Stimulated activated CD8-positive, alpha-beta memory T cell treated with anti-CD3 and anti-CD28 coated beads, Interleukin-12 subunit alpha, Interleukin-12 subunit beta, amount 100 ng/mL, for 1 hour (primary cell): ENCODE data around the gene CNKSR3.
"Not testable (repeated sequence)": the region's sequence is repeated elsewhere in the genome, so short reads cannot be mapped to it uniquely, and the experiment has no call there.

ENCODE experiments used
- DNase-seq: peaks from one replicate; pipeline ENCODE4 v3.0.0-alpha.2; 2020; ENCODE audit warnings: low read depth

CNKSR3 gene

DNA sequence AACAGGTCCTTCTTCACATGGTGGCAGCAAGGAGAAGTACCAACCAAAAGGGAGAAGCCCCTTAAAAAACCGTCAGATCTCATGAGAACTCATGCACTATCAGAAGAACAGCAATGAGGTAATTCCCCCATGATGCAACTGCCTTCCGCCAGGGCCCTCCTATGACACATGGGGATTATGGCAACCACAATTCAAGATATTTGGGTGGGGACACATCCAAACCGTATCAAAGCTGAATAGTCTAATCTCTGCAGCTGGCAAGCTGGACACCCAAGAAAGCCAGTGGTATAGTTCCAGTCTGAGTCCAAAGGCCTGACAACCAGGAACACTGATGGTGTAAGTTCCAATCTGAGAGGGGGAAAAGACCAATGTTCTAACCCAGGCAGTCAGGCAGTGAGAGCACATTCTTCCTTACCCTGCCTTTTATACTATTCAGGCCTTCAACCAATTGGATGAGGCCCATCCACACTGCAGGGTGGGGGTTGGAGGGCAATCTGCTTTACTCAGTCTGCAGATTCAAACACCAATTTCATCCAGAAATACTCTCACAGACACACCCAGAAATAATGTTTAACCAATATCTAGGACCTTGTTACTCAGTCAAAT is 17.9 kb upstream of the CNKSR3 start:
- no peak for DNase-seq

DNA sequence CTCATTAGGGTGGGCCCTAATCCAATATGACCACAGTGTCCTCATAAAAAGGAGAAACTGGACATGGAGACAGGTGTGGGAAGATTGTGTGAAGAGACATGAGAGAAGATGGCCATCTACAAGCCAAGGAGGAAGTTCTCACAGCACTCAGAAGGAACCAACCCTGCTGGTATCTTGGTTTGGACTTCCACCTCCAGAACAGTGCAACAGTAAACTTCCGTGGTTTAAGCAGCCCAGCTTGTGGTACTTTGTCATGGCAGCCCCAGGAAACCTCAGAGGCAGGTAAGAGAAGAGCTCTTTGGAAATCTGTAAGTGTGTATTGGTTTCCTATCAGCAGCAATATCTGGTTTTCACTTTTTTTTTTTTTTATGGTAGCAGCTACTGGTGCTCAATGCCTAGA is 16.5 kb upstream of the CNKSR3 start:
- no peak for DNase-seq

- DNase-seq = no peak
These were observed 12.1 kb upstream of the CNKSR3 start for GRCh38 chr6:154522576-154522975.

DNA sequence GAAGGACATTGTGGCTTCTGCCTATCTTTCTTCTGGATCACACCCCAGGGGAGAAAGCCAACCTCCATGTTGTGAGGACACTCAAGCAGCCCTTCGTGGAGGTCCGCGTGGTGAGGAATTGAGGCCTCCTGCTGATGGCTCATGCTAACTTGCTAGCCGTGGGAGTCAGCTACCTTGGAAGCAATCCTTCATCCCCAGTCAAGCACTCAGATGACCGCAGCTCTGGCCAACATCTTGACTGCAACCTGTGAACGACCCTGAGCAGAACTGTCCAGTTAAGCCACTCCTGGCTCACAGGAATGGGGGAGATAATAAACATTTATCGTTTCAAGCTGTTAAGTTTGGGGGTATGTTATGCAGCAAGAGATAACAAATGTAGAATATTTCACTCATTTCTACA is 10.9 kb upstream of the CNKSR3 start:
- no peak for DNase-seq

- DNase-seq = no peak
These were observed 9.8 kb upstream of the CNKSR3 start for GRCh38 chr6:154520280-154520679.

- DNase-seq = no peak
These were observed 7.9 kb upstream of the CNKSR3 start for GRCh38 chr6:154518396-154518795.

DNA sequence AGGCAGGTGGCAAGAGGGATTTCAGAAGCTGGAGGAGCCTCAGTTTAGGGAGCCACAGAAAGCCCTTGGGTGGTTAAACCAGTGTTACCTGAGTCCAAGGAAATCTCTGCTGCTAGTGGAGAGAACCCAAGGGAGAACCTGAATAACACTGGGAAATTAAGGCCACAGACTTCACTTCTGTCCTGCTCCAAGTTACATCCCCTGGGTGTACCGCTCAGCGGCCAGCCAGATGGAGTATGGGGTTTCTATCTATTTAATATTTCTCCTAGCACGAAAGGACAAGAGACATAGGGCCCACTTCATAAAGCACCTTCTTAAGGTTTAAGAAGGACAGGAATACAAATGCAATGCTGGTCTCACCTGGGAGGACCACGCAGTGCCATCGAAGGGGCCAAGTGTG is 5.8 kb upstream of the CNKSR3 start:
- DNase-seq = no peak

DNA sequence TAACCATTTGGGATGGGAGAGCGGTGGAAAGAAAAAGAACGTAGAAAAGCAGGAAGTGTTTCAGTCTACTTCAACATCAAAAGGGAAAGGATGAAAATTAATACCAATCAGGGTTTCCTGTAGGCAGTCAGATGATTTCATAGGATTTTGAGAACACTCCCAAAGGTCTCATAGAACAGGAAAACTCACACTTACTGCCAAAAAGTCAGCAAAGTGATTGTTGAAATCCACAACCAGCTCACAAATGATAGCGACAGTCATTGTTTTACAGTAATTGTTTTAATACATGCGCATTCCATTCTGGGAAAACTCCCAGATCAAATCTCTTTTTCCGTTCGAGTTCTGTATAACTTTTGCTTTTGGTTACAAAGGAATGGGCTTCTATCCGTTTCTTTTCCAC is 5.3 kb upstream of the CNKSR3 start:
- no peak for DNase-seq

GRCh38 chr6:154515076-154515475 is 4.6 kb upstream of the CNKSR3 start:
- not testable (repeated sequence) for DNase-seq

DNA sequence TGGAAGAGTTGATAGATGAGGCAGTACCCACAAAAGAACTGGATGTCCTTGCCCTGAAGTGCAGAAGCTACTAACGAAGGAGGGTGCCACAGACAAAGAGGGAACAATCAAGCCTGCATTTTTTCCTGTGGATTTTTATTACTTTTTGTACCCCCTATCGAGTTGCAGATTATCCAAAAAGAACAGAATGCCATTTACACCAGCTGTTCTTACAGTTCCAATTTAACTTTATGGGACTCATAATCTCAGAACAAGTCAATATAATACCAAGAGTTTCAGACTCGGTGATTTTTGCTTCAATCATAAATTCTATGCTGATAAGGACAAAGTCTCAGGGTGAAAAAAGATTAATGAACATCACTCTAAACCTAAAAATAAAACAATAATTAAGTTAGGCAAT is 4.0 kb upstream of the CNKSR3 start:
- no peak for DNase-seq

- DNase-seq = no peak
These were observed 3.3 kb upstream of the CNKSR3 start for GRCh38 chr6:154513601-154514320.

DNA sequence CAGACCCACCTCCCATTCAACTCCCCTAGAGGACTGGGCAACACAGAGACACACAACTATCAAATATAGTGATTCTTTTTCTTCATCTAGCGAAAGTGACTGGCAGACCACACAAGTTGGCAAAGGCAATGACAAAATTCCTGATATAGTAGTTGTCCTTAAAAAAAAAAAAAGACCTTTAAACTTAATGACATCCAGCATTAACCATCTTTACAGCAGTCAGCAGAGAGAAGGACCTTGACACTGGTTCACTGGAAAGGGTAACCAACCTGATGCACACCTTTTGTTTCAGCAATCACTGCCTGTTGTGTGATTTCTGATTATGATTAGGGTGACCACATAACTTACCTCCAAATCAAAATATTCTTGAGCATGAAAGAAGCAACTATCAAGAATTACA is 1.7 kb upstream of the CNKSR3 start:
- DNase-seq = no peak

GRCh38 chr6:154511791-154512190 is 1.3 kb upstream of the CNKSR3 start:
- no peak for DNase-seq

- DNase-seq = no peak
These were observed 903 bp downstream of the CNKSR3 start for GRCh38 chr6:154509421-154510143.

DNA sequence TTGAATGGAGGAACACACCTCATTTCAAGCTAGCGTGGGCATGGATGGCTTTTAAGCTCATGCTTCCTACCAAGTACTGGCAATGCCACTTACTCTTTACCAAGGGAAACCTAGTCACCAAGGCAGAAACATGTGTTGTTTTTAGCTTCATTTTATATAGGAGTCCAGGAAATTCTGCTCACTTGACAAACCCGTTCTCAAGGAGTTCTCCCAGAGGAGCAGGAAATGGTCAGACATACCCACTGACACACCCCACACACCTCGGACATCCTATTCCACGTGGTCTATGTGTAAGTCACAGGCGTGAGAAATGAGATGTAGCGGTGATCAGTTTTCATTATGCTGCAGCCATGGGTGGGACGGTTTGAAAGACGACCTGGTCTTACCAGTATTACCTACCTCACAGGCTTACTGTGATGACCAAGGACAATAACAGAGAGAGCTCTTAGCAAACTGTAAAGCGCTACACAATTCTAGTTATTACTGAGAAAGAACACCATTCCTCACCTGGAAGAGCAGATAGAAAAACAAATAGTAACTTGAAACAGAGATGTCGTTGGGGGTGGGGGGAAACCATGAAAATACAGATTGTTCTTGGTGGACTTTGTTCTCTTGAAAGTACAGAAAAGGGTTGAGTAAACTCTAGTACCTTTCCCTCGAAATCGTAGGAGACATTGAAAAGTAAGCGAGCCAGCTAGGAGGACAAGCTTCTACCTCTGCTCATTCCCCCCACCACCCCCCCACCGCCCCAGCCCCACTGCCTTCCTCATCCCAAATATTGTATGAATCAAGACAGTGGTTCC is 1.7 kb downstream of the CNKSR3 start:
- DNase-seq = no peak

DNA sequence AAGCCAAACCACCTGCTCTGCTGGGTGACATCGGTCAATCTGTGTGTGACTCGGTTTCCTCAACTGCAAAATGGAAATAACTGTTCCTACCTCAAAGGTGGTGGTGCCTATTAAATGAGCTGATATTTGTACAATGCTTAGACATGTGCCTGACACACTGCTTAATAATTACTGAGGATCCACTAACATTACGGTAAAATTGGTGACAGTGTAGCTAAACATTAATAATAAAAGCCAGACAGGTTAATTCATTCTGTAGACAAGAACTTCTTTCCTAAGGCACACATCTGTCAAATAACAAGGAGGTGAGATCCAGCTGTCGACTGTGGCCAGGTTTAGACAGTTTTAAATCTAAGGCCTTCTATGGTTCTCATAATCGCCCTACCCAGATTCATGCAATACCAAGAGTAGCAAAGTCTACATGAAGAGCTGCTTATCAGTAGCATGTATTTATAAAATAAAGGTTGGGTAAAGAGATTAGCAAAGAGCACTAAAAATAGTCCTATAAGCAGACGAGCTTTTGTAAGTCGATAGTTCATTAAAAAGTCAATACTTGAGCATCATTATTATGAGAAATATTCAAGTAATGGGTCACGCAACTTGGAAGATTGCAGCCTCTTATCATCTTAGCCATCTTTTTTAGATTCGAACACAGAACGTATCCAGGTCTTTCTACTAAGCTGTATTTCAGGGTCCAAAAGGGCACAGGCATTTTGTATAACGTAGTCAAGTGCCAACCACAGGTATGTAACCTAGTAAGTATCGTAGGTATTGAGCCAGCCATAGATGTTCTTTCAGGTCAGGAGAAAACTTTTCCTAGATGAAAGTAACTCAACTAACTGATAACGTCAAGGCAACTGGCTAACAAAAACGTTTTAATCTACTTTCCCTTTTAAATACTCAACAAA is 3.2 kb downstream of the CNKSR3 start:
- no peak for DNase-seq

- no peak for DNase-seq
These were observed 3.9 kb downstream of the CNKSR3 start for GRCh38 chr6:154506582-154506981.

GRCh38 chr6:154506108-154506507 is 4.4 kb downstream of the CNKSR3 start:
- no peak for DNase-seq

GRCh38 chr6:154504865-154505449 is 5.5 kb downstream of the CNKSR3 start:
- no peak for DNase-seq

- no peak for DNase-seq
These were observed 6.4 kb downstream of the CNKSR3 start for GRCh38 chr6:154504102-154504501.

- DNase-seq = no peak
These were observed 6.8 kb downstream of the CNKSR3 start for GRCh38 chr6:154503658-154504057.
